HG03469 (cell line): ENCODE results near the gene STS.

Experiments
- ATAC-seq: cut with Tn5 transposase; IDR thresholded peaks from one replicate; pipeline ENCODE4 v1.9.1; 2021; ENCODE audit warnings: mild to moderate bottlenecking, moderate library complexity, moderate number of reproducible peaks; ENCODE audit not compliant: unreplicated experiment

Gene STS, protein sequence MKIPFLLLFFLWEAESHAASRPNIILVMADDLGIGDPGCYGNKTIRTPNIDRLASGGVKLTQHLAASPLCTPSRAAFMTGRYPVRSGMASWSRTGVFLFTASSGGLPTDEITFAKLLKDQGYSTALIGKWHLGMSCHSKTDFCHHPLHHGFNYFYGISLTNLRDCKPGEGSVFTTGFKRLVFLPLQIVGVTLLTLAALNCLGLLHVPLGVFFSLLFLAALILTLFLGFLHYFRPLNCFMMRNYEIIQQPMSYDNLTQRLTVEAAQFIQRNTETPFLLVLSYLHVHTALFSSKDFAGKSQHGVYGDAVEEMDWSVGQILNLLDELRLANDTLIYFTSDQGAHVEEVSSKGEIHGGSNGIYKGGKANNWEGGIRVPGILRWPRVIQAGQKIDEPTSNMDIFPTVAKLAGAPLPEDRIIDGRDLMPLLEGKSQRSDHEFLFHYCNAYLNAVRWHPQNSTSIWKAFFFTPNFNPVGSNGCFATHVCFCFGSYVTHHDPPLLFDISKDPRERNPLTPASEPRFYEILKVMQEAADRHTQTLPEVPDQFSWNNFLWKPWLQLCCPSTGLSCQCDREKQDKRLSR

DNA sequence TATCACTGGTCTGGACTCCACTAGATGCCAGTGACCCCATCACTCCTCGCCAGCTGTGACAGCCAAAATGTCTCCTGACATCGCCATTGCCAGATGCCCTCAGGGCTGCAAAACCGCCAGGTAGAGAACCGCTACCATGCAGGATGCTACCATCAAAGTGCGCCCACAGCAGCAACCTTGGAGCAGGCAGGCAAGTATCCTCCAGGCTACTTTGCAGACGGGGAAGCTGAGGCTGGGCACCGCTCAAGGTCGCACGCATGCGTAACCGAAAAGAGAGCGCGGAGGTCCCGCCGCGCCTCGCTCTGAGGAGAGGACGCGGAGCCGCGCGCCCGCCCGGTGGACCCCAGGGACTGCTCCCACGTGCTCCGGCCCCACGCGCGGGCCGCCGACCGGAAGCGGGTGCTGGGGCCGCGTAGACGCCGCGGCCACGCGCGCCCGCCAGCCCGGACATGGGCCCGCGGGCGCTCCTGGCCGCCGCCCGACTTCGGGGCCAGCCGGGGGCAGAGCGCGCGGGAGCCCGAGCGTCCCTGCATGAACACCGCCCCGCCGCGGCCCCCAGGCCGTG is at the start of gene STS:
TSS of gene STS (plus strand) at position 300 of the 565 bp plus-strand sequence. CDS start 105,488 bp downstream, outside the sequence.
- ATAC-seq, result peak; percentile 29

DNA sequence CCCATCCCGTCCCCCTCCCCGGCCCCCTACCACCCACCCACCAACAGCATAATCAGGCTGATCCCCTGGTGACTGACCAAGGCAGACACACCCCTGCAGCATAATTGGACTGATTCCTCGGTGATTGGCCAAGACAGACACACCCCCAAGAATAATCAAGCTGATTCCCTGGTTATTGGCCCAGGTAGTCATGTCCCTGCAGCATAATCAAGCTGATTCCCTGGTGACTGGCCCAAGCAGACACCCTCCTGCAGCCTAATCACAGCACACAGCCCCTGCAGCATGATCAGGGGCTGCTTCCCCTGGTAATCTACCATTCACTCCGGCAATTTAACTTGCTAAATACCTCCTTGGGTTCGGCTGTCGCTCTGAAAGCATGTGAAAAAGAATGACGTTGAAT is 47.5 kb upstream of the STS start:
- no peak for ATAC-seq

DNA sequence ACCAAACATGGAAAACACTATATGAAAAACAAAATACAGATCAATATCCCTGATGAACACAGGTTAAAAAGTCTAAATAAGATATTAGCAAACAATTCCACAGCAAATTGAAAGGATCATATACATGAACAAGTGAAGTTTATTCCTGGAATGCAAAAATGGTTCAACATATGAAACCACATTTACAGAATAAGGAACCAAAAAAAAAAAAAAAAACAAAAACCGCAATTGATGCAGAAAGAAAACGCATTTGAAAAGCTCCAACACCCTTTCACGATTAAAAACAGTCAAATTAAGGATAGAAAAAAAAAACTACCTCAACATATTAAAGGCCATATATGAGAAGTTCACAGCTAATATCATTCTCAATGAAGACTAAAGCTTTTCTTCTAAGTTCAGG is 45.4 kb upstream of the STS start:
- no peak for ATAC-seq

DNA sequence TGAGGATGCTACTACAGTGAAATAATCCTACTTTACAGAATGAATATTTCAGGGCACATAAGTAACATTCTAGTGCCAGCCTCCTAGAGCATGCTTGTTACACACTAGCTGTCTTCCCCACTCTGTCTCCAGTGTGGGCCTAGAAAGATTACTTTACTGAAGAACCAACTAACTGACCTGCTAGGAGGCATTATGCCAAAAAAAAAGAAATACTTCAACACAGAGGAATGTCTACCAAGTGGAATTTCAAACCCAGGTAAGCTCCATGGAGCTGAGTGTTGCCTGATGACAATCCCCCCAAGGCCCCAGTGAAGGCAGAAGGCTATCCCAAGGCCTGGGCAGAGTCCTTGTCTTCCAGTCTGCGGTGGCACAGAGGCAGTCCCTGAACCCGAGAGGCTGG is 40.9 kb upstream of the STS start:
- no peak for ATAC-seq

DNA sequence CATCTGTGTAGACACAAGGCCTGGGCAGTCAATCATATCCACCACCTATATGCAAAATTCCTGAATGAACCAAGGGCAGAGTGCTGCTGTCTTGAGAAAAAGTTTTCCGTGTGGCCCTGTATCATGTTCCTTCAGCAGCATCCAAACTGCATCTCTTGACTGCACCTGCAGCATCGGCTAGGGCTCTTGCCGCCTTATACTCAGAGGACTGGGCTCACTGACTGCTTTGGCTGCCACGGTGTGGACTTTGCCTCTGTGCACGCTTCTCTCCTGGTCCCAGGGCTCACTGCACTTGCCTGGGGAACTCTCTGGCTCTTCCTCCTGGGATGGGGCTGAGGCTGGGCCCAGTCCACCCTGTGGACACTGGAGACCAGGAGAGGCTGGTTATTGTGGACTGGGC is 39.5 kb upstream of the STS start:
- ATAC-seq, result no peak

DNA sequence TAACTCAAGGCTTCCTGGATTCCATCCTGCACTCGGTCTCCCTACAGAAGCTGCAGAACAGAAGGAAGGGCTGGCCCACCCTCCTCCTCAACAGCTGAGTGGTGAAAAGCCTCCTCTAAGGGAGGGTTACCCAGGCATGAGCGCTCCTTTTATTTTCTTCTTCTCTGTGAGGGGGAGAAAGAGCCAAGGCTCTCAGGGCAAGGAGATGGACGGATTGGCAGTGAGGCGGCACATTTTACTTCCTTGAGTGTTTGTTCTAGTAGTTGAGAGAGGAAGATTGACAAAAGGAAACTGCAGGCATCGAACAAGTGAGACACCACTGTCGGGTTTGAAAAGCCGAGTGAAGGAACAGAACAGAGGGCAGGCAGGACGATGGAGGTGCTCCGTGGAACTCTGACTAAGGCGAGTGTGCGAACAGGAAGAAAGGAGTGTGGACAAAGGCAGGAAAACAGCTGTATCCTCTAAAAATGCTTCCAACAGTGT is 38.4 kb upstream of the STS start:
- no peak for ATAC-seq

DNA sequence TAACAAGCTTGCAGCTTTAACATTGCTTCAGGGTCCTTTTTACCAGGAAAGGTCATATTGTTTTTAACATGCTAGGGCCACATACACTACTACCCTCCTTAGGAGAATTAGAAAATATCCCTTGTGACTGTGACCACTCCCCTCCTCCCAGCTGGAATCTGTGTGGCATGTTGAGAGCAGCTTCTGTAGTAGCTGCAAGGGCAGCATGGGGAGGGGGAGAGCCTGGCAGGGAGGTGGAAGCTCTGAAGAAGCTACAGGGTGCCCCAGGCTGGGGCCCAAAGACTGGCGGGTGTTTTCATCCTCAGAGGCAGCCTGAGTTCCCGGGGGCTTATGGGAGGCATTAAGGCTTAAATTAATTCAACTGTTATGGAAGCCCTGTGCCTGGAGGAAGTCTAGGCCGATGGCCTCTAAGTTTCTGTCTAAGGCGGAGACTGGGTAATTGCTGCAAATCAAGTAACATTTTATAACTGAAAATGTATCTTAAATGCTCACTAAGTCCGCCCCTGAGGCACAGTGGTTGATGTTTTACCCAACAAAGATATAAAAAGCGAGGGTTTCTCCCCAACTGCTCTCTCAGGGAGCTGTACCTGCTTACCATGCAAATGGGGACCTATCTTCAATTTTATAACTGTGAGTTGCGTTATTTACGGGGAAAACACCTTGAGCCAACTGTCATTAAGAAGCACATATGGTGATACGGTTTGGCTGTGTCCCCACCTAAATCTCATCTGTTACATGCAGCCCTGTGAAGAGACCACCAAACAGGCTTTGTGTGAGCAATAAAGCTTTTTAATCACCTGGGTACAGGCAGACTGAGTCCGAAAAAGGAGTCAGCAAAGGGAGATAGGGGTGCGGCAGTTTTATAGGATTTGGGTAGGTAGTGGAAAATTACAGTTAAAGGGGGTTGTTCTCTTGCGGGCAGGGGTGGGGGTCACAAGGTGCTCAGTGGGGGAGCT is 37.4 kb upstream of the STS start:
- peak; percentile 56 for ATAC-seq

DNA sequence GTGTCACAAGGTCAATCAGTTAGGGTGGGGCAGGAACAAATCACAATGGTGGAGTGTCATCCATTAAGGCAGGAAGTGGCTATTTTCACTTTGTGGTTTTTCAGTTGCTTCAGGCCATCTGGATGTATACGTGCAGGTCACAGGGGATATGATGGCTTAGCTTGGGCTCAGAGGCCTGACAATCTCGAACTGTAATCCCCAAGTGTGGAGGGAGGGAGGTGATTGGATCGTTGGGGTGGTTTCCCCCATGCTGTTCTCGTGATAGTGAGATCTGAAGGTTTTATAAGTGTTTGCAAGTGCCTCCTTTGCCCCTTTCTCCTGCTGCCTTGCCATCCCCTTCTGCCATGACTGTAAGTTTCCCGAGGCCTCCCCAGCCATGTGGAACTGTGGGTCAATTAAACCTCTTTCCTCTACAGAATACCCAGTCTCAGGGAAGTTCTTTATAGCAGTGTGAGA is 36.7 kb upstream of the STS start:
- ATAC-seq, result peak; percentile 33

DNA sequence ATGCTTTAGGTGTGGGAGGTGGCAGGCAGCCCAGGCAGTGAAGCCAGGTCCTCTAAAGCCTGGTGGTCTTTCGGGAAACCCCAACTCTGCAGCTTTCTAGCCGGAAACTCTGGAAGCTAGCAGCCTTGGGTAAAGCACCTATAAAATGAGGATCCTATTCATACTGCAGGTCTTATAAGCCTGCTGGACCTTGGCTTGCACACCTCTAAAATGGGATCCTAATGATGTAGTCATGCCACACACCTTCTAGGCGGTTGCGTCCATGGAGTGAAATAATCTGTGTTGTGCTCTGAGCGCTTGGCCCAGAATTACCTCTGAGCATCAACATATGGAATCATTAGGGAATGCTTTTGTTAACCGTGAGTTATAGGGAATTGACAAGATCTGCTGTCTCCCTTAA is 36.0 kb upstream of the STS start:
- no peak for ATAC-seq

DNA sequence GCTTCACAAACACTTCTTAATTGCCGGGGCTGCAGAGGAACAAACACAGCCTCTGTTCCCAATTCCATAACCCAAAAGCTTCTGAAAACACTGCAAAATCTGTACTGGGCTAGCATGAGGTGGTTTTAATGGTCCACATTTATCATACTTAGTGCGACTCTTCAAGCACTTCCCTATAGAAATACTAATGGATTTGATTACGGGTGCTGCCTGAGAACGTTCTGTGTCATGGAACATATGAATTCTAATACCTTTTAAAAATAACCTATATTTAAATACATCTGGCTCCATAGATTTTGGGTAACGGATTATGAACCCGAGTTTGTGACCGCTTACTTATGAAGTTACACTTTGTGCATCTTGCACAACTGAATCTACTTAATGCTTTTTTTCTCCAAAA is 35.4 kb upstream of the STS start:
- no peak for ATAC-seq

DNA sequence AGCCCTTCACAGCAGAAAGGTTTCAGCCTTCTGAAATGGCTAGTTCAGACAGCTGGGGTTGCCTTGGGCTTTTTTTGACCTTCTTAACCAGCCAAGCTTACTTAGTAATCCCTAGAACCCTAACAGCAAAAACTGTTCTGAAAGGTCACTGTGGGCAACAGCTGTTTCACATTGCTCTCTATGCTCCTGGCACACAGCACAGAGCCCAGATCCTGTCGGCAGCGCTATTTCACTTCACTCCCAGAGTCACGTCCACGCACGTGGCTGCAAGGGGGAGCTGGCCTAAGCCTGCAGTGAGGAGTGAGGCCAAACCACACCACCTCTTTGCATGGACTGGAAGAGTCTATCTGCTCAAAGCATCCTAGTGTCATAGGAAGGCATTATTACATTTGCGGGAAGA is 32.0 kb upstream of the STS start:
- ATAC-seq, result peak; percentile 58

DNA sequence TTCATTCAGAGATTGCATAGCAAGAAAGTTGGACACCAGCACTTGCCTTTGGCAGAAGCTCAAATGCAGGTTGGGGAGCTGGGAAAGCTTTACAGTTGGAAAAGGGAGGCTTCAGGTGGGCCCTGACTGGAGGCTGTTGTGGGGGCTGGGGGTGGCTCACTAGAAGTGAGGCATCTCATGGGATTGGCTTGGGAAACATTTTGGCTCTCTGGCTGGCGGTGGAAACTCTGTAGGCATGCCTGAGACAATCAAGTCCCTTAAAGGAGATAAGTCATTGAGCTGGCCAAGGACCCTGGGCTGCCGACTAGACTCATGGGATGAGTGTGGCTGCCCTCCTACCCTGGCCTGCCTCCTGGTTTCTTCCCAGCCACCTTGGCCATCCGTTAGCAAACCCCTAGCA is 31.4 kb upstream of the STS start:
- ATAC-seq, result no peak

DNA sequence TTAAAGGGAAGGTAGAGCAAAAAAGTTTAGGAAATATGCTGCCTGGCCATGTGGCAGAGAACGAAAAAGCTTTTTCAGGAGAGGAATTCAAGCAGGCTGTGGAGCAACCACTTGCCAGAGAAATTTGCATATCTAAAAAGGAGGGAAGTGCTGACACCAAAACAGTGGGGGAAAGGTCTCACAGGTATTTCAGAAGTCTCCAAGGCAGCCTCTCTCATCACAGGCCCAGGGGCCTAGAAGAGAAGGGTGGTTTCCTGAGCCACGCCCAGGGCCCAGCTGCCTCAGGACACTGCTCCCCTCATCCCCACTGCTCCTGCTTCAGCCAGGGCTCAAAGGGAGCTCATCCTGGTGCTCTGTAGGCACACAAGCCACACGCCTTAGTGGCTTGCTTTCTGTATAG is 29.9 kb upstream of the STS start:
- peak; percentile 35 for ATAC-seq

DNA sequence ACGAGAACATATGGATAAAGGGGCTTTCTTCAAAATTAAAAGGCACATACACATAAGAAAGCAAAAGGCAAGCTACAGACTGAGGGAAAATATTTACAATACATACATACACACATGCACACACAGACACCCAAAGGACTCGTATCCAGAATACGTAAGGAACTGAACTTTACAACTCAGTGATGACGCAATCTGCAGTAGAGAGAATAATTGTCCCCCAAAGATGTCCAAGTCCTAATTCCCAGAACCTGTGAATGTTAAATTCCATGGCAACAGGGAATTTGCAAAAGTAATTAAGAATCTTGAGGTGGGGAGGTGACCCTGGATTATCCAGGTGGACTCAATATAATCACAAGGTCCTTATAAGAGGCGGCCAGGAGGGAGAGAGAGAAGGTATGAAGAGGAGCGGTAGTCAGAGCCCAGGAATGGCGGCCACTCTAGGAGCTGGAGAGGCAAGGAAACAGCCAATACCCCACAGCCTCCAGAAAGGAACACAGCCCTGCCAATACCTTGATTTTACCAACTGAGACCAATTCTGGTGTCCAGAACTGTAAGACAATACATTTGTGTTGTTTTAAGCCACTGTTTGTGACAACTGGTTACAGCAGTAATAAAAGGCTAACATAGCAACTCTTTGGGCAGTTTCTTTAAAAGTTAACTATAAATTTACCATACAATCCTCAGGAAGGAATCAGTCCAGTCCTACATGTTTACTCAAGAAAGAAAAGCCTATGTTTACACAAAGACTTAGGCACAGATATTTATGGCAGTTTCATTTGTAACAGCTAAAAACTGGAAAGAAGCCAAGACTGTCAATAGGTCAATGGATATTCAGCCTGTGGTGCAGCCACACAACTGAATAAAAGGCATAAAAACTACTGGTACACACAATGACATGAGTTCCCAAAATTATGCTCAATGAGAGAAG is 27.3 kb upstream of the STS start:
- no peak for ATAC-seq

DNA sequence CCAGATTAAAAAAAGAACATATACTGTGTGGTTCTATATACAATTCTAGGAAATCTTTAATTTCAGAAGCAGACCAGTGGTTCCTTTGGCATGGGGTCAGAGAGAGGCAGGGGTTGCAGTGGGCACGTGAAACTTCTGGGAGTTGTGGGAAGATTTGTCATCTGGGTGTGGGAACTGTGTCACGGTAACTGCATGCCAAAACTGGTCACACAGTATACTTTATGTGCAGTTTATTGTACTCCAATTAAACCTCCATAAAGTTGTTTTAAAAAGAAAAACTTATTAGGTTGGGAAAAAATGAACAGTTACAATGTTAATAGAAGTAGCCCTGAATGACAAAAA is 26.7 kb upstream of the STS start:
- no peak for ATAC-seq

DNA sequence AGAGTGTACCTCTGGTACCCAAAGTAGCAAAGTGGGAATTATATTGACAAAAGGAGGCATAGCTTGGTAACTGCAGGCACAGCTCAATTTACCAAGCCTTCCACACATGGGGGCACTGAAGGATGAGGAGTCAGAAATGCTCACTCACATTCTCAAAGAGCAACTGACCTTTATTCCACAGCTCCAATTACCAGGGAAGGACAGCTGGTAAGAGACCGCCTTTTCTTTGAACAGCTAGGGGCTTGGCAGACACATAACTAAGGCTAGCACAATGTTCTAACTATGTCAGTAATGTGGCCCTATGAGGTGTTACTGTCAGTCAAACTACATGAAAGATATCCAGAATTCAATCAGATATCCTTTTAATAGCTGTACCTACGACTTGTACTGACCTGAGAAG is 20.5 kb upstream of the STS start:
- no peak for ATAC-seq

DNA sequence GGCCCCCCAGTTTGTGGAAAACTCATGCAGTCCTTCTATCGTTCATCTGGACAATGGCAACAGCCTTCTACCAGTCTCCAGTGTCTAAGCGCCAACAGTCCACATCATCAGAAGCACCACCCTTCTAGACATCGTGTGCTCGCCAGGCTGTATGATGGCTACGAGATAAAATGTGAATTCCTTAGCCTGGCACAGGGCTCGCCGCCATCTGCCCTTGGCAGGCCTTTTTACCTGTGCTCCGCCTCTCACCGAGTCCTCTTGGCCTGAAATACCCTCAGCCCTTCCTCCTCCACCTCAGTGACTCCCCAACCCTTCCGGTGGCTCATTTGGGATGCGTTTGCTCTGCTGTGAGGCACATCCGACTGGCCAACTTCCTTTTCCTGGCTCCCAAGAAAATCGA is 15.9 kb upstream of the STS start:
- ATAC-seq, result no peak

DNA sequence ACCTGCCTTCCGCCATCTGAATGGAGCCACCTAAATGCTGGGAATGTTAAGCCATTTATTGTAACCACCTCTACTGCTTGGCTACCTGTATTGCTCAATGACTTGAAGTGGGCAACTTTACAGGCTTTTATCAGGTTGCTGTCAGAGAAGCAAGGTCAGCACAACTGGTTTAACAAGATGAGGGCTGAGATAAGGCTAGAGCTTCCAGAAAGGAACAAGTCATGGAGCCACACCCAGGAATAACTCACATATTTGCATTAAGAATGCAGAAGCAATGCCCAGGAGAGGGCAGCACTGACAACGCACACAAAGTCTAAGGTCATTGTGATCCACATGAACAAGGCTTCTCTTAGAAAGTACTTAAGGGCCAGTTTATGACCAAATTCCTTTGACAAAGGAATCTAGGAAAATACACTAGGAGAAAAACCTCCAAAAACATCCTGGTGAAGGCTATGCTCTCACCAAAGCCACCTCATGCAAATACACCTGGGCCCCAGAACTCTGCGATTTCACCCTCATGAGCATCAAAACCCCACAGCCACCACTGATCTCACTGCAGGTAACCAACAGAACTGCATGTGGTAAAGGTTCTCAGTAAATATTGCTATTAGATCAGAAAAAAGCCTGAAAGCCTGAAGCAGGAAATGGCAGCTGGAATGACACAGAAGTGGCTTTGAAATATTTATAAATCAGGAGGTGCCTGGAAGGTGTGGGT is 15.0 kb upstream of the STS start:
- ATAC-seq, result no peak

DNA sequence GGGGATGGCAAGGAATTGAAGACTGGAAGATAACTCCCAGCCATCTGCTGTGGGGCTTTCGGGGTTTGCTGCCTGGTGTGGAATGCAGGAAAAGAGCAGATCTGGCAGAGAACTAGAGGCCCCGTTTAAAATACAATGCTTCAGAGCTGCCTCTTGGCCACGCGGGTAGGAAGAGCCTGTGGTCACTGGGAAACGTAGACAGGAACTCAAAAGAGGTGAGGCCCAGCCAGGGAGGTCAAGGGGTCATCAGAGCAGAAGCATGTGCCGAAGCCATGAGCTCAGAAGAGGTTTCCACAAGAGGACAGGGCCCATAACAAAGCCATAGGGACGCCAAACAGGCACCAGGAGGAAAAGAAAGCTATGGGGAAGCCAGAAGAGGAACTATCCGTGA is 14.5 kb upstream of the STS start:
- ATAC-seq, result no peak
